Measurements from ENCODE around the gene STAB2. TPM values are rescaled to one million over a fixed set of nuclear protein-coding genes. Genes with fewer than 3 reads are reported as not detected.

Gene STAB2
- total and polyA plus RNA-seq, 2 donors (not counting 1 experiment from before 2014, with no cell fraction given) = not detected

- no peak for TF ChIP-seq CTCF (IDR thresholded peaks at IDR 0.05)
- no peak for TF ChIP-seq EZH2 (IDR thresholded peaks at IDR 0.05; ENCODE audit: borderline replicate concordance, insufficient read depth, low read depth, low read length, poor library complexity, severe bottlenecking)
- H3K9me3 Mint-ChIP-seq (ENCODE audit: insufficient read depth) = peaks cover 5% of the 10 kb centered on the region
- no peak for ATAC-seq (ENCODE audit: low read depth)
- H2AFZ ChIP-seq (ENCODE audit: insufficient read depth, low read depth, low read length, poor library complexity, severe bottlenecking) = no peak overlapping the region
- no peak overlapping the region for H3K27ac Mint-ChIP-seq
- no CpG with 5 or more reads among the region's 8 CpGs for WGBS (ENCODE audit: insufficient coverage)
- POLR2A ChIA-PET = no interaction called here
- peaks cover 0 to 3% (median under 1%) of the 10 kb centered on the region in 4 experiments for H3K27me3 ChIP-seq (replicated peaks in 1 of 4; ENCODE audit: control extremely low read depth in 1 of 4, control insufficient read depth in 3 of 4, insufficient read depth in 4 of 4, low read length in 3 of 4)
- no peaks in the 10 kb centered on the region for H3K4me1 Mint-ChIP-seq
- intact Hi-C loops (cut with micrococcal nuclease) = no loop called here
- H3K4me3 ChIP-seq (ENCODE audit: control extremely low read depth in 1 of 5, extremely low read depth in 1 of 5, insufficient read depth in 1 of 5, low read depth in 2 of 5, low read length in 4 of 5) = no peak overlapping the region
- no peaks in the 10 kb centered on the region for H3K79me2 ChIP-seq (ENCODE audit: control insufficient read depth, insufficient read depth, low read length)
- H3K4me1 ChIP-seq (ENCODE audit: control insufficient read depth in 2 of 2, insufficient read depth in 2 of 2, low read length in 2 of 2) = no peaks in the 10 kb centered on the region
- peaks cover 0 to 9% (median 6%) of the 10 kb centered on the region in 3 donors for H3K9me3 ChIP-seq (ENCODE audit: control extremely low read depth in 1 of 3, control insufficient read depth in 2 of 3, insufficient read depth in 1 of 3, low read length in 2 of 3)
- no peak for DNase-seq
- H3K4me3 Mint-ChIP-seq = no peak overlapping the region
- no peaks in the 10 kb centered on the region for H4K20me1 ChIP-seq (ENCODE audit: control insufficient read depth, insufficient read depth, low read length, poor library complexity, severe bottlenecking)
- CTCF ChIA-PET = no interaction called here
- H3K36me3 ChIP-seq (replicated peaks in 1 of 2; ENCODE audit: control extremely low read depth in 1 of 2, control insufficient read depth in 1 of 2, extremely low read depth in 1 of 2, insufficient read depth in 2 of 2, low read length in 1 of 2) = no peaks in the 10 kb centered on the region
- no peak overlapping the region for H3K4me2 ChIP-seq (replicated peaks; ENCODE audit: low read depth, low read length, poor library complexity, severe bottlenecking)
- H3K27me3 Mint-ChIP-seq = peaks cover 17% of the 10 kb centered on the region
- H3K27ac ChIP-seq (ENCODE audit: low read length in 2 of 2) = no peak overlapping the region
- no peak overlapping the region for H3K9ac ChIP-seq (ENCODE audit: low read length)
Measured at GRCh38 chr12:103735291-103735690, 148.2 kb downstream of the STAB2 start.

GRCh38 chr12:103736572-103736971, 149.5 kb downstream of the STAB2 start:
- Histone ChIP-seq H3K4me3 (ENCODE audit: control extremely low read depth in 1 of 5, extremely low read depth in 1 of 5, insufficient read depth in 1 of 5, low read depth in 2 of 5, low read length in 4 of 5) (no peak overlapping the region), H3K36me3 (replicated peaks in 1 of 2; ENCODE audit: control extremely low read depth in 1 of 2, control insufficient read depth in 1 of 2, extremely low read depth in 1 of 2, insufficient read depth in 2 of 2, low read length in 1 of 2) (no peaks in the 10 kb centered on the region), H3K79me2 (ENCODE audit: control insufficient read depth, insufficient read depth, low read length) (no peaks in the 10 kb centered on the region), H3K27me3 (replicated peaks in 1 of 4; ENCODE audit: control extremely low read depth in 1 of 4, control insufficient read depth in 3 of 4, insufficient read depth in 4 of 4, low read length in 3 of 4) (peaks cover 0 to 2% (median 0%) of the 10 kb centered on the region in 4 experiments), H3K4me1 (ENCODE audit: control insufficient read depth in 2 of 2, insufficient read depth in 2 of 2, low read length in 2 of 2) (no peaks in the 10 kb centered on the region), H2AFZ (ENCODE audit: insufficient read depth, low read depth, low read length, poor library complexity, severe bottlenecking) (no peak overlapping the region), H3K4me2 (replicated peaks; ENCODE audit: low read depth, low read length, poor library complexity, severe bottlenecking) (no peak overlapping the region), H3K9ac (ENCODE audit: low read length) (no peak overlapping the region), H3K27ac (ENCODE audit: low read length in 2 of 2) (no peak overlapping the region), H4K20me1 (ENCODE audit: control insufficient read depth, insufficient read depth, low read length, poor library complexity, severe bottlenecking) (no peaks in the 10 kb centered on the region), H3K9me3 (ENCODE audit: control extremely low read depth in 1 of 3, control insufficient read depth in 2 of 3, insufficient read depth in 1 of 3, low read length in 2 of 3) (peaks cover 0 to 3% (median 0%) of the 10 kb centered on the region in 3 donors)
- Mint-ChIP-seq H3K9me3 (ENCODE audit: insufficient read depth) (peaks cover 2% of the 10 kb centered on the region), H3K27ac (no peak overlapping the region), H3K4me3 (no peak overlapping the region), H3K27me3 (peaks cover 16% of the 10 kb centered on the region), H3K4me1 (no peaks in the 10 kb centered on the region)
- TF ChIP-seq CTCF (IDR thresholded peaks at IDR 0.05) = no peak
- TF ChIP-seq EZH2 (IDR thresholded peaks at IDR 0.05; ENCODE audit: borderline replicate concordance, insufficient read depth, low read depth, low read length, poor library complexity, severe bottlenecking) = no peak
- POLR2A ChIA-PET = no interaction called here
- ATAC-seq (ENCODE audit: low read depth) = no peak
- intact Hi-C loops (cut with micrococcal nuclease) = no loop called here
- no CpG with 5 or more reads among the region's 1 CpG for WGBS (ENCODE audit: insufficient coverage)
- CTCF ChIA-PET = no interaction called here
- no peak for DNase-seq
